NCI-H2107 treated with DMSO at 0.1 percent for 48 hours (cell line): ENCODE data around the gene SAMMSON.

Source experiments
- DNase-seq: peaks from one replicate; lab custom pipeline; 2025; ENCODE audit not compliant: unreplicated experiment; lab: John Stamatoyannopoulos, UW

The SAMMSON gene

DNA sequence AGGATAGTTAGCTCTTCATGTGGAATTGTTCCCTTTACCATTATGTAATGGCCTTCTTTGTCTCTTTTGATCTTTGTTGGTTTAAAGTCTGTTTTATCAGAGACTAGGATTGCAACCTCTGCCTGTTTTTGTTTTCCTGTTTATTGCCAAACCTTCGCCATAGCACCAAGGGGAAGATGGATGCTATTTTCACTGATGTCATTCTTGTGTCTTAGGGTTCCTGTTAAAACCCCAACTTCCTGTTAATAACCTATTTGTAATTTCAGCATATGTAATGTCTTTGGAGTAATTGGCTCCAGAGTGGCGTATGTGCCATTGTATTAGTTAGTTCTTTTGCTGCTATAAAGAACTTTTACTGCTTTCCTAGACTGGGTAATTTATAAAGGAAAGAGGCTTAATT lies 10.8 kb downstream of the SAMMSON start:
- DNase-seq = no peak

GRCh38 chr3:70011582-70011981 lies 12.0 kb downstream of the SAMMSON start:
- no peak for DNase-seq

GRCh38 chr3:70020906-70021660 lies 21.6 kb downstream of the SAMMSON start:
- DNase-seq = no peak

- no peak for DNase-seq
Observed at GRCh38 chr3:70028361-70028760, 28.8 kb downstream of the SAMMSON start.

DNA sequence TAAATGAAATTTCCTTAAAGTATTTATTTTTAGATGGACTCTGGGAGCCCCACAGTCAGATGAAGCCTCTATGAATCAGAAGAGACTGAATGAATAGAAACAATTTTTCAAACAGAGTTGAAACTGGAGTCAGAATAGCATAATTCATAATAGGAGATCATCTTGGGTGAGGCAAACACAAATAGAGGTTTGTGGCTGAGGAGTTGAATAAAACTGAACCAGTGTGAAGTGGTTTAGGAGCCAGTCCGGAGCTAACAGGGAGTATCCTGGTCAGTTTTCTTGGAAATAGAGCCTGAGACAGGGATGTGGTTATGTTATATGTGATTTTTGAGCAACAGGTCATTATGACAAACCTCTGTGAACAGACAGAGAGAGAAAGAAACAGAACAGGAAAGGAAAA lies 39.2 kb downstream of the SAMMSON start:
- no peak for DNase-seq

DNA sequence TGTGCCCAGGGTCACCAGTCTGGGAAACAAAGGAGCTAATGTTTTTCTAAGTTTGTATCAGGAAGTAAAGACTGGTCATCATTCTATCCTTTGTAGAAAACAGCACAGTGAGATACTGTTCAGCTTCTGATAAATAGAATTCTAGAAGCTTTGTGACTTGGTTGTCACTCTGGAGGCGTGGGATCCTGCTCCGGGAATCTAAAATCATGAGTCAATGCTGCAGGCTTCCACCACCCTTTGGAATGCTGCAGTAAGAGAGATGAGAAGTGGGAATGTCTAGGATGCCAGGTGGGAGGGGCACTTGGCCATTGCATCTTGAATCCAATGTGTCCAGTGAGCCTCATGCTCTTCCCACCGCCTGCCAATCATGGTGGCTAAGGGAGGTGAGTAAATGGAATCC lies 40.9 kb downstream of the SAMMSON start:
- no peak for DNase-seq

DNA sequence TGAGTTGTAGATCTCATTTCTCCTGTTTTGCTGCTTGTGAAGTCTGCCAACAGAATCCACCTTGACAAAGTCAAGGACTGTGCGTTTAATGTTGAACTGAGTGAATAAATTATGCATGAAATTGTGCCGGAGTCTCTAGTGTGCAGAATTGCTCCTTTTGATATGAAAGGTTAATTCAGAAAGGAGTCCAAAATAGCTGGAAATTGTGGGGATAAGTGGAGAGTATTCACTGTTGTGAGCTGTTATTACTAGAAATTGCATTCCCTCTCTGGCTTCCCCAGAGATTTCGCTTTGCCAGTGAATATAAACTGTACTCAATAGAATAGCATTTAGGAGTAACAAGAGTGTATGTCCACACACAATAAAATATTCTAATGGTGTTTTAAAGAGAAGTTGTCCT lies 43.1 kb downstream of the SAMMSON start:
- DNase-seq = no peak

- no peak for DNase-seq
Observed at GRCh38 chr3:70049761-70050160, 50.2 kb downstream of the SAMMSON start.

DNA sequence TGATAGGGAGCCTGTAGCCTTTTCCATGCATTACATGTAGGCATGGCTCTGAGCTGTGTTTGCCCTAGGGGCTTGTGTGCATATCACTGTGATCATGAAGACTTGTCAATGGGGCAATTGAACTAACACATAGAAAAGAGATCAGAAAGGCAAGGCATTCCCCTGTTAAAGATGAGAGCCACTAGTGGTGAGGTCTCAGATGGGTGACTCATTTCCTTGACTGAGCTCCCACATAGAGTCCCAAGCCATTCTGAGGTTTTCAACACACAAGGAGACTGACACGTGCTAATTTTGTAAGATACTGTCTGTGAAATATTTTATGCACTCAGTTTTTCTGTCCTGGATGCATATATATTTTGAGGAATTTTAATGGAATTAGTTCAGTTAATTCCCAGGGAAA lies 53.8 kb downstream of the SAMMSON start:
- DNase-seq = no peak

- no peak for DNase-seq
Observed at GRCh38 chr3:70056081-70056480, 56.5 kb downstream of the SAMMSON start.

DNA sequence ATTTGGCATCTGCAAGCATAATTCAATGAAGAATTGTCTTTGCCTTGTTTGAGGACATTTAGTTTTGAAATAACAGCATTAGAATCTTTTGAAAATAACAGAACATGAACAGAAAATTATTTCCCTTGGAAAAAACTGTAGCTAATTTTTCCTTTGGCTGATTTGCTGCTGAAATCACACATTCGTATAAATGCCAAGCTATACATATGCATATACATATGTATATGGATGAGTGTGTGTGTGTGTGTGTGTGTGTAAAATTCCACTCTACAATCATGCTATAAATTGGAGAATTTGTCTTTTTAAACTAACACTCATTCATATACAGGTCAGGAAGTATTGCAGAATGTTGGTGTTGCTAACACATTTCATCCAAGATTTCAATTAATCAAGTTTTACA lies 57.9 kb downstream of the SAMMSON start:
- no peak for DNase-seq

DNA sequence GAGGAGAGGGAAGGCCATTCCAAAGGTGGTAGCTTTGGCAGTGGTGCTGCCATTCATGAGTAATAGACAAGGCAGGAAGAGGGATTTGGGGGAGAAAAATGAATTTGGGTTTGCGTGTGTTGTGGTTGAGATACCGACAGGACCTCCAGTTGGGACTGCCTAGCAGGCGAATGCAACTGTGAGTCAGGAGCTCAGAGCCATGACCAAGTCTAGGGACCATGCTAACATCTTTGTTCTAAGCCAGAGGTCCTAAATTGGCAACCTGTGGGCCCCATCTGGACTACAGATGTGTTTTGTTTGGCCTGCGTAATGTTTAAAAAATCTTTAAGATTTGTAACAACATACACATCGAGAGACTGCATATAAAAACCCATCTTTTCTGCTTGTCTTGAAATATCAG lies 61.6 kb downstream of the SAMMSON start:
- no peak for DNase-seq

- DNase-seq = no peak
Observed at GRCh38 chr3:70064194-70064779, 64.8 kb downstream of the SAMMSON start.

DNA sequence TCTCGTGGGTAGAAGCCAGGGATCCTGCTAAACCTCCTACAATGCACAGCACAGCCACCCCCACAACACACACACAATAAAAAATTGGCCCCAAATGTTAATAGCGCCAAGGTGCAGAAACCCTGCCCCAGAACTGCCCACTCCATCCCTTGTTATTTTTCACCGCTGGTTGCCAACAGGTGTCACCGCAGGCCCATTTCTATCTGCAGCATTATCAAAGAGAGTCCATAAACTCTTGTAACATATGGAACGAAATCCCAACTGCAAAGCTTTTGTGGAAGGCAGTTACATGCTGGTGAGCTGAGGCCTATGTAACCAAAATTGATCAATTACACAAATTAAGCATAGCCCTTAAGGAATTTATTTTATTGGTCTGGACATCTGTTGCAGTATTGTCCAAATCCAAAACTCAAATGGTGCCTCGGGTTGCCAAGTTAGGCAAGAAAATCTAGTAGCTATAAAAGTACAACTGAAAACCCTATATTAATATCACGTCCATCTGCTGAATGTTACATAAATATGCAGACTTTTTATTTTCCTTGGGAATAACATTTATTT lies 66.2 kb downstream of the SAMMSON start:
- DNase-seq = no peak

- no peak for DNase-seq
Observed at GRCh38 chr3:70067860-70068521, 68.5 kb downstream of the SAMMSON start.

DNA sequence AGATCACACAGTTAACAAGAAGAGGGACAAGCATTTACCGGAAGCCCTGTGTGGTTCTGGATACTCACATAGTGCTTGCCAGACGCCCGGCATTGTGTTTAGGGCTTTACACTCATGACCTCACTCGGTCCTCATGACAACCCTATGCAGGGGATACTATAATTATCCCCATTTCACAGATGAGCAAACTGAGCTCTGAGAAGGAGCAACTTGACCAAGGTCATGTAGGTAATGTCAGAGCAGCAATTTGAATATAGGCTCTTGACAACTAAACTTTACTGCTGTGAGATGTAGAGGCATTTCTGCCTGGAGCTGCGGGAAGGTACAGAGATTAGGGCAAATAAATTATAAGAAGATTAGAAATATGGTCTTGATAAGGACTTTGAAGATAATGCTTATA lies 70.0 kb downstream of the SAMMSON start:
- no peak for DNase-seq

DNA sequence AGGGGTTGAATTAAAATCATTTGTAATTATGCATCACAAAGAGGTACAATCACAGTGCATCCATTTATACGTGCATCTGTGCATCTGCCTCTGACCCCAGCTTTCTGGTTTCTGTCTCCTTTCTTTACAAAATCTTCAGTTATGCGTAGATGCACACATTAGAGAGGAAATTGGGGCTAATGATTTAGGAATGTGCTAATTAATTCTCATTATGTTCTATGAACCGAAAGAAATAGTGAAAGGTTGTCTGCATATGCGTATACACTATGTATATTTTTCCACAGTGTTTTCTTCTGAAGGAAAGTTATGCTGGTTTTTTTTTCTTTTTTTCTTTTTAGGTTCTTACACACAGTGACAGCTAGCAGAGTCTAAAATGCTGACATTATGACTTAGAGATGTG lies 71.6 kb downstream of the SAMMSON start:
- DNase-seq = no peak

GRCh38 chr3:70072180-70072579 lies 72.6 kb downstream of the SAMMSON start:
- no peak for DNase-seq

DNA sequence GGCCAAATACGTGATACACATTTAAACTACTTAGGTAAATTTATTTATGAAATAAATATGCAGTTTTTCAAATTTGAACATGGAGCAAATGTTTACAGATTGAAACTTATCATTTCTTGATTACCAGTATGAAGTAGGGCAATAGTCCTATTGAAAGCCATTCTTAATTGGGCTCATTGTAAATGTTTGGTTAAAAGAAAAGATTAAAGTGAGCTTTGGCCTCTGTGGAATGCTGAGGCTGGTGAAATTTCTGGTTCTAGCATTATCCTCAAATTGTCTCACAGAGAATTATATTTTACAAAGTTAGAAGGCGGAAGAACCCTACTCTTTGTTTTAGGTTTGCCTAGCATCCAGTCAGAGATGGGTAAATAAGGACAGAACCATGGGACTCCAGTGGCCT lies 73.2 kb downstream of the SAMMSON start:
- DNase-seq = no peak

GRCh38 chr3:70075101-70075500 lies 75.6 kb downstream of the SAMMSON start:
- DNase-seq = no peak

DNA sequence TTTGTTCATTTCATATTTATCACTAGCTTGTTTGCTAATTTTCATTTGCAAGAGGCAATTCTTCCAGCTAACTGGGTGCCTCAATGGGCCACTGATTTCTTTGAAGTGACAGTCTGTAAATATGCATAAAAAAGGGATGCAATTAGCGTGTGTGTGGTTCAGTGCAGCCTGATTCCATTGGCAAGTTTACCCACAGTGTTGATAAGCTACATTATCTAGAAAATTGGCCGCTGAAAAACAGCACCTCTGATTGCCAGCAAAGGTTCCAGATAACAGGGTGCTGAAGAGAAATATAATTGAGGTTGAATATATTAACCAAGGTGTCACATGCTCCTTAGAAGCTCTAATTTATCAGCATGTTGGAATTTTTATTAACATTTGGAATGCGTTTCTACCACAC lies 76.9 kb downstream of the SAMMSON start:
- no peak for DNase-seq

- DNase-seq = no peak
Observed at GRCh38 chr3:70078778-70079177, 79.2 kb downstream of the SAMMSON start.
